Fibroblast of villous mesenchyme (primary cell): ENCODE results near the gene YAP1. TPM values are rescaled to one million over a fixed set of nuclear protein-coding genes. Genes with fewer than 3 reads are reported as not detected.
"Not testable (repeated sequence)": the region's sequence is repeated elsewhere in the genome, so short reads cannot be mapped to it uniquely, and the experiment has no call there.

Source experiments
- DNase-seq: peaks from one replicate; pipeline ENCODE4 v3.0.0-alpha.2; 2010; ENCODE audit warnings: low read depth
- H3K4me3 ChIP-seq: 2 replicates; pipeline ENCODE4 v1.5.1; 2011; ENCODE audit warnings: low read depth, mild to moderate bottlenecking, low read length
- total RNA-seq: library from RNA; depleted of rRNA; stranded (reverse); fragments of >200 nt; gene quantifications from 2 replicates; pipeline ENCODE4 v1.2.3, GENCODE V29; 2012
- TF ChIP-seq, protein P1 (sequence below): IDR thresholded peaks from 2 replicates; pipeline ENCODE4 v1.5.1; 2012; ENCODE audit warnings: low read depth, mild to moderate bottlenecking, low read length; ENCODE audit not compliant: insufficient read depth

YAP1 gene
- total RNA-seq, 1 donor = 148 TPM

DNA sequence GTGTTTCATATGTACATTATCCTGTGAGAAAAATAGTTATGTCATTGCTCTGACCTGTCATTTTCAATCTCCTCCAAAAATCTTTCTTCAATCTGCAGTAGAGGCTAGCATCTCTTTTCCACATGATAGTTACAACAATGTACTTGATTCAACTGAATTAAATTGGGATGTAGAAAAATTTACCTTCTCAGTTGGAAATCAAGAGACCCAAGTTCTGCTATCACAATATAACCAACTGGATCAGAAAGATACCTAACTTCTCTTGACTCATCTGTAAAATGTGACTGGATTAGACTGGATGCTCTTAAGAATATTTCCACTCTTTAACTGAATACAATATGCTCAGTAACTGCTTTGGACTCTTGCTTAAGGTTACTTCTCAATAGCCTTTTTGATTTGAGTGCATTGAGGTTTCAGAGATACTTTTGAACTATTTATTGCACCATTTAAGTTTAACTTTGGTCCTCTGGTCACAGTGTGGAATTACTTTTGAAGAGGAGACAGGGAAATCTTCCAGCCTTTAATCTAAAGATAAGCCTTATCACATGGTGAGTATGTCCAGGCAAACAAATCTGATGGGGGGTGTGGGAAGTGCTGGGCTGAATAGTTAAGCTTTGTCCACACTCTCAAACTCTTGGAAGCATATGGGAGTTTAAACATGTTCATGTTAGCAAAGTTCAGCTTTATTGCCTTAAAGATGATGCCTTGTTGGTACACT is 82.3 kb downstream of the YAP1 start:
- TF ChIP-seq, protein P1, sequence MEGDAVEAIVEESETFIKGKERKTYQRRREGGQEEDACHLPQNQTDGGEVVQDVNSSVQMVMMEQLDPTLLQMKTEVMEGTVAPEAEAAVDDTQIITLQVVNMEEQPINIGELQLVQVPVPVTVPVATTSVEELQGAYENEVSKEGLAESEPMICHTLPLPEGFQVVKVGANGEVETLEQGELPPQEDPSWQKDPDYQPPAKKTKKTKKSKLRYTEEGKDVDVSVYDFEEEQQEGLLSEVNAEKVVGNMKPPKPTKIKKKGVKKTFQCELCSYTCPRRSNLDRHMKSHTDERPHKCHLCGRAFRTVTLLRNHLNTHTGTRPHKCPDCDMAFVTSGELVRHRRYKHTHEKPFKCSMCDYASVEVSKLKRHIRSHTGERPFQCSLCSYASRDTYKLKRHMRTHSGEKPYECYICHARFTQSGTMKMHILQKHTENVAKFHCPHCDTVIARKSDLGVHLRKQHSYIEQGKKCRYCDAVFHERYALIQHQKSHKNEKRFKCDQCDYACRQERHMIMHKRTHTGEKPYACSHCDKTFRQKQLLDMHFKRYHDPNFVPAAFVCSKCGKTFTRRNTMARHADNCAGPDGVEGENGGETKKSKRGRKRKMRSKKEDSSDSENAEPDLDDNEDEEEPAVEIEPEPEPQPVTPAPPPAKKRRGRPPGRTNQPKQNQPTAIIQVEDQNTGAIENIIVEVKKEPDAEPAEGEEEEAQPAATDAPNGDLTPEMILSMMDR = no peak
- DNase-seq = peak; percentile 96
- no peak overlapping the region for H3K4me3 ChIP-seq

DNA sequence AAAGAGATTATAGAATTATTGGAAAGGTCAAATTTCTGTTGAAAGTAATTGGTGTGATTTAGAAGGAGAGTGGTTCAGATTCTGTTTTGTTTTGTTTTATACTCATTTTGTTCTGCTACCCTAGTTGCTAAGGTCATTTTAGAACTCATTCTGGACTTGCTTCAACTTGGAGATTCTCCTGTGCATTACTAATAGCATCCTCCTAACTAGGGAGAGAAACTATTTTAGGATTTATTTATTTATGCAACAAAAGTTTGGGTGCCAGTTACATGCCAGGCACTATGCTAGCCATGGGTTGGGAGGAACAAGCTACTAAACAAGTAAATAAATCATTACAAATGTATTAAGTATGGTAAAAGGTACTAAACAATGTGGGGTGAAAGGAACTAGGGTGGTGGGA is 84.0 kb downstream of the YAP1 start:
- TF ChIP-seq, protein P1 = no peak
- no peak for DNase-seq
- H3K4me3 ChIP-seq = no peak overlapping the region

DNA sequence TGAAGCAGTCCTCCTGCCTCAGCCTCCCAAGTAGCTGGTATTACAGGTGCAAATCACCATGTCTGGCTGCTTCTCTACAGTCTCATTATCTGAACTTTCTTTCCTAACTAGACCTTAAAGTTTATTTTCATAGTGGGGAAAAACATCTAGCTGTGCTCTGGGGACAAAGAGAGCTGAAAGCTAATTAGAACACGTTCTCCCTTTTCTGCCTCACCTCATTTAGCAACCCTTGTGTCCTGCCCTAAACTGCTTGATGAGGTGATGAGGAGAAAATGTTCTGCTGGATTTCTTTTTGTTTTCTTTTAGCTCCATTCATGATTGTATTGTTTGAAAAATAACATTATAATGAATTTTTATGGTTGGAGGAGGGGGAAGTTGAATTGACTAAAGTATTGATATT is 84.7 kb downstream of the YAP1 start:
- no peak overlapping the region for H3K4me3 ChIP-seq
- no peak for DNase-seq
- TF ChIP-seq, protein P1 = no peak

DNA sequence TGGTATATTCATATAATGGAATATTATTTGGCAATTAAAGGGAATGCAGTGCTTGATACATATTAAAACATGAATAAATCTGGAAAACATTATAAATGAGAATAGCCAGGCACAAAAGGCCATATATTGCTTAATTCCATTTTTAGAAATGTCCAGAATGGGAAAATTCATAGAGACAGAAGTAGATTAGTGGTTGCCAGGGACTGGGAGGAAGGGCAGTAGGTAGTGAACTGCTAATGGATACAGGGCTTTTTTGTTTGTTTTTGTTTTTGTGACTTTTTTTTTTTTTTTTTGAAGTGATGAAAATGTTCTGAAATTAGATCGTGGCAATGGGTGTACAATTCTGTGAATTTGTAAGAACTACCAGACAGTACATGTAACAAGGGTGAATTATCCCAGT is 86.1 kb downstream of the YAP1 start:
- TF ChIP-seq, protein P1 = no peak
- H3K4me3 ChIP-seq = no peak overlapping the region
- DNase-seq = no peak

DNA sequence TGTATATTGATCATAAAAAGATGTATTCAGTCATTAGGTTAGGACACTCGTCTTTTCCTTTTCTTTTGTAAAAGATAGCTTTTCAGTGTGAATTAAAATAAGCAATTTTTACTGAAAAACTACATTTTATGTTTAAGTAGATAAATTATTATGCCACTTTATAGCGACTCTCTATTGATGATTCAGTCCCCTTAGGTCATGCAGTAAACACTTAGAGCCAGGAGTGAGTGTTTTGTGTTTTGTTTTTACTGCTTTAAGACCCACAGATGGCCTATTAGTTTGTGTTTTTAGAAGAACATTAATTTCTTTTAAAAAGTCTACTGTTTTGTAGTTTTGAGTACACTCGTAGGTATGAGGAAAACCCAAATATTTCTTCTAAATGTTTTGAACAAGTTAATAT is 86.6 kb downstream of the YAP1 start:
- no peak overlapping the region for H3K4me3 ChIP-seq
- DNase-seq = peak; percentile 68
- TF ChIP-seq, protein P1 = no peak

DNA sequence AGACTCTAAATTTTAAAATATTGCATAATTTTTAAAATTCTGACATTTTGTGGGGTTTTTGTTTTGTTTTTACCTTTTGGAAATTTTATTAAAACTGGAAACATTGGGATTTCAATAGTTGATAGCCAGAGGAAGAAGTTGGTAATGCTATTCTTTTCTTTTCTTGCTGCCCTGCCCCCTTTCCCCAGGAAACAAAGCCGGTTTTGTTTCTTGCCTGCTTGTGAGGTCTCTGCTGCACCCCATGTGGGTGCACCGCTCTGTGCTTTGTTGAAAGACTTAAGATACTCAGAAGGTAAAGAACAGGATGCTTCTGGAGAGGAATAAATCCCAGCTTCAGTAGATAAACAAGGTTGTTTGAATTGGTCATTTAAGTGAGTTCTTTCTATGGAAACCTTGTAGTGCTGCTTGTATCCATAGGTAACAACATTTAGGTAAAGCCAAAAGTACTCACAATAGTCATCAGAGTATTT is 87.5 kb downstream of the YAP1 start:
- TF ChIP-seq, protein P1 = no peak
- H3K4me3 ChIP-seq = no peak overlapping the region
- peak; percentile 26 for DNase-seq

DNA sequence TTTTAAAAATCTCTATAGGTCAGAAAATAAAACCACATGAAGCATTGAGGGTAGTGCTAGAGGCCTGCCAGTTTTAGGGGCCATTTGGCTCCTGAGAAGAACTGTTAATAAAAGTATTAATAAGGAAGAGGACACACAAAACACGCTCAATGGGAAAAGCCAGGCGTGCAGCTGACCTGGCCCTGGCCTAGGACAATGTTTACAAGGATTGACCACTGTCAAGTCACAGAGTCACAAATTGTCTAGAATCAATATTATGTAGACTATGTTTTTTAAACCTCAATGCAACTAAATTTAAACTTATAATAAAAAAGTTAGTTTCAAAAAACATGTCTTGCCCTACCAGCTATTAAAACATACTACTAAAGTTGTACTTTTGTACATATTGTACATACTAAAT is 89.4 kb downstream of the YAP1 start:
- no peak for DNase-seq
- TF ChIP-seq, protein P1 = no peak
- H3K4me3 ChIP-seq = no peak overlapping the region

DNA sequence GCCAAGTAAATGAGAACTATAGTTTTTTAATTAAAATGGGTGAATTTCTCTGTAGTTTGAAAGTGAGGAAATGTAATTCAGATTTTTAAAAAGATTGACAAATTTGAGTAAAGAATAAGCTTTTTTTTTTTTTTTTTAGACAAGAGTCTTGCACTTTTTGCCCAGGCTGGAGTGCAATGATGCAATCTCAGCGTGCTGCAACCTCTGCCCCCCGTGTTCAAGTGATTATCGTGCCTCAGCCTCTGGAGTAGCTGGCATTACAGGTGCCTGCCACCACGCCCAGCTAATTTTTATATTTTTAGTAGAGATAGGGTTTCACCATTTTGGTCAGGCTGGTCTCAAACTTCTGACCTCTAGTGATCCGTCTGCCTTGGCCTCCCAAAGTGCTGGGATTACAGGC is 90.1 kb downstream of the YAP1 start:
- not testable (repeated sequence) for DNase-seq, H3K4me3 ChIP-seq
